ENCODE measurements around the gene SCAMP5. TPM values are rescaled to one million over a fixed set of nuclear protein-coding genes. Genes with fewer than 3 reads are reported as not detected.

The SCAMP5 gene
- total RNA-seq, 1 experiment from 2014 or later, result 70.1 TPM

GRCh38 chr15:75022783-75023180 is 27.4 kb downstream of the SCAMP5 start (continued):
- TF ChIP-seq STAT6 (CRISPR knock-in tag; conservative IDR thresholded peaks at IDR 0.05; ENCODE audit: low read depth) (no peak), HMGXB4 (CRISPR knock-in tag; IDR thresholded peaks at IDR 0.05) (no peak), CREB1 (CRISPR knock-in tag; IDR thresholded peaks at IDR 0.05) (no peak), NFATC4 (CRISPR knock-in tag; IDR thresholded peaks at IDR 0.05) (no peak), TEAD4 (CRISPR knock-in tag; IDR thresholded peaks at IDR 0.05) (no peak), ZBTB43 (CRISPR knock-in tag; IDR thresholded peaks at IDR 0.05) (no peak), PRDM15 (CRISPR knock-in tag; IDR thresholded peaks at IDR 0.05) (no peak), ELF4 (CRISPR knock-in tag; IDR thresholded peaks at IDR 0.05; ENCODE audit: low read depth) (no peak), ZNF532 (CRISPR knock-in tag; IDR thresholded peaks at IDR 0.05; ENCODE audit: borderline replicate concordance) (no peak), NFE2L1 (CRISPR knock-in tag; IDR thresholded peaks at IDR 0.05) (no peak), ZNF396 (CRISPR knock-in tag; IDR thresholded peaks at IDR 0.05; ENCODE audit: borderline replicate concordance) (no peak), ERG (CRISPR knock-in tag; IDR thresholded peaks at IDR 0.05) (no peak), ZNF232 (CRISPR knock-in tag; IDR thresholded peaks at IDR 0.05) (no peak)

All from WTC11 (cell line).